Fibroblast of skin of right quadriceps (primary cell): Measurements from ENCODE around the gene MIGA2.

ENCODE experiments used
- DNase-seq: peaks from one replicate; pipeline ENCODE4 v3.0.0-alpha.2; 2013

MIGA2 gene

GRCh38 chr9:129040113-129040643 is 3.8 kb downstream of the MIGA2 start:
- DNase-seq: no peak

- DNase-seq: no peak
These were observed 5.6 kb downstream of the MIGA2 start for GRCh38 chr9:129042016-129042415.

GRCh38 chr9:129052592-129052991 is 16.2 kb downstream of the MIGA2 start:
- no peak for DNase-seq

- DNase-seq: no peak
These were observed 16.6 kb downstream of the MIGA2 start for GRCh38 chr9:129053020-129053419.

- no peak for DNase-seq
These were observed 17.9 kb downstream of the MIGA2 start for GRCh38 chr9:129054163-129054851.

GRCh38 chr9:129058965-129059795 is 22.8 kb downstream of the MIGA2 start:
- no peak for DNase-seq

- DNase-seq: no peak
These were observed 23.7 kb downstream of the MIGA2 start for GRCh38 chr9:129059796-129060785.

- DNase-seq: no peak
These were observed 24.6 kb downstream of the MIGA2 start for GRCh38 chr9:129060991-129061390.

- DNase-seq: no peak
These were observed 26.6 kb downstream of the MIGA2 start for GRCh38 chr9:129063061-129063460.

GRCh38 chr9:129064499-129064908 is 28.1 kb downstream of the MIGA2 start:
- DNase-seq: no peak

- DNase-seq: no peak
These were observed 31.7 kb downstream of the MIGA2 start for GRCh38 chr9:129068110-129068509.

GRCh38 chr9:129068990-129069861 is 32.8 kb downstream of the MIGA2 start:
- DNase-seq: no peak

- no peak for DNase-seq
These were observed 33.6 kb downstream of the MIGA2 start for GRCh38 chr9:129069862-129070641.

- DNase-seq: no peak
These were observed 34.5 kb downstream of the MIGA2 start for GRCh38 chr9:129070696-129071525.

GRCh38 chr9:129071526-129072126 is 35.2 kb downstream of the MIGA2 start:
- DNase-seq: no peak

- DNase-seq: no peak
These were observed 35.7 kb downstream of the MIGA2 start for GRCh38 chr9:129072171-129072570.

GRCh38 chr9:129073404-129073803 is 37.0 kb downstream of the MIGA2 start:
- no peak for DNase-seq

GRCh38 chr9:129074106-129074505 is 37.7 kb downstream of the MIGA2 start:
- DNase-seq: no peak

- DNase-seq: no peak
These were observed 39.7 kb downstream of the MIGA2 start for GRCh38 chr9:129075996-129076639.
